ENCODE data around the gene KMT2C. TPM values are rescaled to one million over a fixed set of nuclear protein-coding genes. Genes with fewer than 3 reads are reported as not detected.
A peak's percentile ranks its signal among the peaks of the same experiment; 100 is the strongest.

The KMT2C gene
- total RNA-seq, 1 experiment from 2014 or later, result 45.4 TPM

- H3K4me3 Mint-ChIP-seq, result no peak overlapping the region
- DNase-seq (ENCODE audit: low spot score), result no peak
- no peaks in the 10 kb centered on the region for H3K27me3 Mint-ChIP-seq (ENCODE audit: low read depth)
- no peaks in the 10 kb centered on the region for H3K36me3 Mint-ChIP-seq
- TF ChIP-seq, protein P1, sequence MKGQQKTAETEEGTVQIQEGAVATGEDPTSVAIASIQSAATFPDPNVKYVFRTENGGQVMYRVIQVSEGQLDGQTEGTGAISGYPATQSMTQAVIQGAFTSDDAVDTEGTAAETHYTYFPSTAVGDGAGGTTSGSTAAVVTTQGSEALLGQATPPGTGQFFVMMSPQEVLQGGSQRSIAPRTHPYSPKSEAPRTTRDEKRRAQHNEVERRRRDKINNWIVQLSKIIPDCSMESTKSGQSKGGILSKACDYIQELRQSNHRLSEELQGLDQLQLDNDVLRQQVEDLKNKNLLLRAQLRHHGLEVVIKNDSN (CRISPR knock-in tag; IDR thresholded peaks at IDR 0.05), result peak; percentile 41; the same call in 1 of the 2 replicates
- TF ChIP-seq ZNF671 (CRISPR knock-in tag; IDR thresholded peaks at IDR 0.05) (no peak), HMGXB4 (CRISPR knock-in tag; IDR thresholded peaks at IDR 0.05) (no peak), ATF6 (CRISPR knock-in tag; IDR thresholded peaks at IDR 0.05) (no peak)
- ATAC-seq, result peak; percentile 73
- H3K4me1 Mint-ChIP-seq, result peaks cover 7% of the 10 kb centered on the region; the same call in 1 of the 2 replicates
- no peak overlapping the region for H3K27ac Mint-ChIP-seq
- ChIA-PET POLR2A (no interaction called here), CTCF (interaction anchor here (0.7 to 2.1 kb wide), 4 partner anchors 22 to 365 kb away, joined by 3 to 6 read pairs (median 3); no protein-coding TSS in a partner anchor)
- no peaks in the 10 kb centered on the region for H3K9me3 Mint-ChIP-seq
Measured at GRCh38 chr7:152341039-152341913, 94.5 kb downstream of the KMT2C start.

GRCh38 chr7:152340161-152340560 lies 95.6 kb downstream of the KMT2C start:
- DNase-seq (ENCODE audit: low spot score), result no peak
- Mint-ChIP-seq H3K27me3 (ENCODE audit: low read depth) (no peaks in the 10 kb centered on the region), H3K4me3 (no peak overlapping the region), H3K27ac (no peak overlapping the region), H3K9me3 (no peaks in the 10 kb centered on the region), H3K36me3 (no peaks in the 10 kb centered on the region), H3K4me1 (peaks cover 7% of the 10 kb centered on the region; the same call in 1 of the 2 replicates)
- ChIA-PET POLR2A (interaction anchor here (0.7 kb wide), 1 partner anchor 227 kb away, joined by 6 read pairs; no protein-coding TSS in a partner anchor), CTCF (interaction anchor here (0.7 to 0.8 kb wide), 2 partner anchors 10 to 366 kb away, joined by 3 to 4 read pairs; no protein-coding TSS in a partner anchor)
- no peak for ATAC-seq
- TF ChIP-seq, protein P2, sequence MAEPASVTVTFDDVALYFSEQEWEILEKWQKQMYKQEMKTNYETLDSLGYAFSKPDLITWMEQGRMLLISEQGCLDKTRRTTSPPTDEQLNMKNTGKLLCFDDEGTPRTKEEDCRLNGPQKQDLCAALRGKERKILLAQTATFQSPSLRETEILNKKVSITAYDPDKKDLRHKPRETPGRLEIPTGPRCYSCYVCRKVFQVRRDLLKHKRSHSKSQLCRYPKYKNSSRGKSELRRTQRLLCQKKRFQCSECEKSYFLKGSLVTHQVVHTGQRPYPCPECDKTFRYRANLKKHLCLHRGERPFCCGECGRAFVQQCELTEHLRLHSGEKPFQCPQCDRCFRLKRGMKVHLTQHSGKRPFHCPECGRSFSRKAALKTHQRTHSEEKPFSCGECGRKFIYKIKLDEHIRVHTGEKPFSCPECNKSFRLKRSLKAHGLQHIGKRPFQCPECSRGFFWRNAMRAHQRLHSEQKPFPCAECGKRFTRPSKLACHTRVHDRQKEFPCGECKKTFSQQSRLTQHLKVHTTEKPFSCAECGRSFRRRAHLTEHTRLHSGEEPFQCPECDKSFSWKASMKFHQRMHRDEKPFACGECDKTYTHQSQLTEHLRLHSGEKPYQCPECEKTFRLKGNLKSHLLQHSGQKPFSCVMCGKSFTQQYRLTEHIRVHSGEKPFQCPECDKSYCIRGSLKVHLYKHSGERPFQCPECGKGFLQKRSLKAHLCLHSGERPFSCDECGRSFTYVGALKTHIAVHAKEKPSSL (CRISPR knock-in tag; conservative IDR thresholded peaks at IDR 0.05), result no peak
- no peak for TF ChIP-seq ESRRA (CRISPR knock-in tag; IDR thresholded peaks at IDR 0.05; ENCODE audit: borderline replicate concordance)
- no peak for TF ChIP-seq TEAD1 (CRISPR knock-in tag; IDR thresholded peaks at IDR 0.05)
- TF ChIP-seq NFYB (CRISPR knock-in tag; conservative IDR thresholded peaks at IDR 0.05; ENCODE audit: low read depth), result no peak
- TF ChIP-seq, protein P3, sequence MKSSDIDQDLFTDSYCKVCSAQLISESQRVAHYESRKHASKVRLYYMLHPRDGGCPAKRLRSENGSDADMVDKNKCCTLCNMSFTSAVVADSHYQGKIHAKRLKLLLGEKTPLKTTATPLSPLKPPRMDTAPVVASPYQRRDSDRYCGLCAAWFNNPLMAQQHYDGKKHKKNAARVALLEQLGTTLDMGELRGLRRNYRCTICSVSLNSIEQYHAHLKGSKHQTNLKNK (CRISPR knock-in tag; IDR thresholded peaks at IDR 0.05), result no peak
- TF ChIP-seq ZNF138 (CRISPR knock-in tag; conservative IDR thresholded peaks at IDR 0.05), result no peak
- TF ChIP-seq TEAD4 (CRISPR knock-in tag; IDR thresholded peaks at IDR 0.05), result no peak
- TF ChIP-seq, protein P4, sequence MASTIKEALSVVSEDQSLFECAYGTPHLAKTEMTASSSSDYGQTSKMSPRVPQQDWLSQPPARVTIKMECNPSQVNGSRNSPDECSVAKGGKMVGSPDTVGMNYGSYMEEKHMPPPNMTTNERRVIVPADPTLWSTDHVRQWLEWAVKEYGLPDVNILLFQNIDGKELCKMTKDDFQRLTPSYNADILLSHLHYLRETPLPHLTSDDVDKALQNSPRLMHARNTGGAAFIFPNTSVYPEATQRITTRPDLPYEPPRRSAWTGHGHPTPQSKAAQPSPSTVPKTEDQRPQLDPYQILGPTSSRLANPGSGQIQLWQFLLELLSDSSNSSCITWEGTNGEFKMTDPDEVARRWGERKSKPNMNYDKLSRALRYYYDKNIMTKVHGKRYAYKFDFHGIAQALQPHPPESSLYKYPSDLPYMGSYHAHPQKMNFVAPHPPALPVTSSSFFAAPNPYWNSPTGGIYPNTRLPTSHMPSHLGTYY (CRISPR knock-in tag; IDR thresholded peaks at IDR 0.05), result no peak
- no peak for TF ChIP-seq EMX1 (CRISPR knock-in tag; IDR thresholded peaks at IDR 0.05)
- no peak for TF ChIP-seq ZNF263 (CRISPR knock-in tag; IDR thresholded peaks at IDR 0.05; ENCODE audit: low read depth)
- TF ChIP-seq PREB (CRISPR knock-in tag; IDR thresholded peaks at IDR 0.05; ENCODE audit: borderline replicate concordance), result no peak
- TF ChIP-seq ELF4 (CRISPR knock-in tag; IDR thresholded peaks at IDR 0.05; ENCODE audit: low read depth), result no peak
- TF ChIP-seq GTF2I (CRISPR knock-in tag; conservative IDR thresholded peaks at IDR 0.05), result no peak
- no peak for TF ChIP-seq MYBL2 (CRISPR knock-in tag; IDR thresholded peaks at IDR 0.05)
- TF ChIP-seq, protein P5, sequence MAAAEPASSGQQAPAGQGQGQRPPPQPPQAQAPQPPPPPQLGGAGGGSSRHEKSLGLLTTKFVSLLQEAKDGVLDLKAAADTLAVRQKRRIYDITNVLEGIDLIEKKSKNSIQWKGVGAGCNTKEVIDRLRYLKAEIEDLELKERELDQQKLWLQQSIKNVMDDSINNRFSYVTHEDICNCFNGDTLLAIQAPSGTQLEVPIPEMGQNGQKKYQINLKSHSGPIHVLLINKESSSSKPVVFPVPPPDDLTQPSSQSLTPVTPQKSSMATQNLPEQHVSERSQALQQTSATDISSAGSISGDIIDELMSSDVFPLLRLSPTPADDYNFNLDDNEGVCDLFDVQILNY (CRISPR knock-in tag; IDR thresholded peaks at IDR 0.05), result no peak
- TF ChIP-seq CREB1 (CRISPR knock-in tag; IDR thresholded peaks at IDR 0.05), result no peak
- TF ChIP-seq ZNF512 (CRISPR knock-in tag; IDR thresholded peaks at IDR 0.05; ENCODE audit: borderline replicate concordance), result no peak
